Lower lobe of right lung (tissue), 2 donors: ENCODE measurements around the gene RYK. TPM values are rescaled to one million over a fixed set of nuclear protein-coding genes. Genes with fewer than 3 reads are reported as not detected.

Experiments
- ATAC-seq, 2 donors: fragments of 200-7000 bp; cut with Tn5 transposase; one replicate each; pipeline ENCODE4 v1.9.1; 2020 to 2022; ENCODE audit warnings: mild to moderate bottlenecking in 2 of 2, moderate library complexity in 2 of 2
- DNase-seq: peaks from one replicate; pipeline ENCODE4 v3.0.0-alpha.2; 2020
- H3K27ac ChIP-seq: fragments of 200-600 bp; one replicate; pipeline ENCODE4 v1.8.0; 2022
- H3K27me3 ChIP-seq: fragments of 200-600 bp; one replicate; pipeline ENCODE4 v1.8.0; 2022; ENCODE audit warnings: low read depth
- H3K36me3 ChIP-seq: fragments of 200-600 bp; one replicate; pipeline ENCODE4 v1.8.0; 2022; ENCODE audit warnings: mild to moderate bottlenecking
- H3K4me1 ChIP-seq: fragments of 200-600 bp; one replicate; pipeline ENCODE4 v1.8.0; 2022
- H3K4me3 ChIP-seq: fragments of 200-600 bp; one replicate; pipeline ENCODE4 v1.8.0; 2022; ENCODE audit warnings: mild to moderate bottlenecking
- H3K9me3 ChIP-seq: fragments of 200-600 bp; one replicate; pipeline ENCODE4 v1.8.0; 2022
- intact Hi-C: fragments of 100-400 bp; cut with DNase I; formaldehyde crosslinking; loops from one replicate; pipeline ENCODE4 v1.11.0; 2022
- total RNA-seq: library from RNA; stranded (reverse); fragmentation: NEBNext Ultra II Directional; extraction: Animal tissue kit (Norgen Biotek cat#: 25700); gene quantifications from one replicate; pipeline ENCODE4 v1.2.1, GENCODE V29; 2021
- TF ChIP-seq, protein P1 (sequence below): fragments of 200-600 bp; IDR thresholded peaks from one replicate; pipeline ENCODE4 v1.8.0; 2022; ENCODE audit warnings: antibody characterized with exemption, mild to moderate bottlenecking
- donor health status: DM: no; HTN: yes; CAD: no; lungs with severe emphysema.

Gene RYK
- total RNA-seq, 1 donor from 2014 or later, result 46.3 TPM

DNA sequence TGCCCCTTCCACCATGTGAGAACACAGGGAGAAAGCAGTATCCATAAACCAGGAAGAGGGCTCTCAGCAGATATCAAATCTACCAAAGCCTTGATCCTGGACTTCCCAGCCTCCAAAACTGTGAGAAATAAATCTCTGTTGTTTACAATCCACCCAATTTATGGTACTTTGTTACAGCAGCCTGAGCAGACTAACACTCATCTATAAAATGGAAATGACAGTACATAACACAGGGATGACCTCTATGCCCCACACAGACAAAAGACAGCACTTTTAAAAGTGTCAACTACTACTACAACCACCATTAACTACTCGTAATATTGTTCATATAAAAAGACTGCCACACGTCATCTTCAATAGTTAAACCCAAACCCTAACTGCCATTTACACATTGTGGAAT, 5.7 kb downstream of the RYK start:
- intact Hi-C loops, result no loop called here
- TF ChIP-seq, protein P1, sequence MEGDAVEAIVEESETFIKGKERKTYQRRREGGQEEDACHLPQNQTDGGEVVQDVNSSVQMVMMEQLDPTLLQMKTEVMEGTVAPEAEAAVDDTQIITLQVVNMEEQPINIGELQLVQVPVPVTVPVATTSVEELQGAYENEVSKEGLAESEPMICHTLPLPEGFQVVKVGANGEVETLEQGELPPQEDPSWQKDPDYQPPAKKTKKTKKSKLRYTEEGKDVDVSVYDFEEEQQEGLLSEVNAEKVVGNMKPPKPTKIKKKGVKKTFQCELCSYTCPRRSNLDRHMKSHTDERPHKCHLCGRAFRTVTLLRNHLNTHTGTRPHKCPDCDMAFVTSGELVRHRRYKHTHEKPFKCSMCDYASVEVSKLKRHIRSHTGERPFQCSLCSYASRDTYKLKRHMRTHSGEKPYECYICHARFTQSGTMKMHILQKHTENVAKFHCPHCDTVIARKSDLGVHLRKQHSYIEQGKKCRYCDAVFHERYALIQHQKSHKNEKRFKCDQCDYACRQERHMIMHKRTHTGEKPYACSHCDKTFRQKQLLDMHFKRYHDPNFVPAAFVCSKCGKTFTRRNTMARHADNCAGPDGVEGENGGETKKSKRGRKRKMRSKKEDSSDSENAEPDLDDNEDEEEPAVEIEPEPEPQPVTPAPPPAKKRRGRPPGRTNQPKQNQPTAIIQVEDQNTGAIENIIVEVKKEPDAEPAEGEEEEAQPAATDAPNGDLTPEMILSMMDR, result no peak
- peaks cover 60% of the 10 kb centered on the region for H3K4me1 ChIP-seq

DNA sequence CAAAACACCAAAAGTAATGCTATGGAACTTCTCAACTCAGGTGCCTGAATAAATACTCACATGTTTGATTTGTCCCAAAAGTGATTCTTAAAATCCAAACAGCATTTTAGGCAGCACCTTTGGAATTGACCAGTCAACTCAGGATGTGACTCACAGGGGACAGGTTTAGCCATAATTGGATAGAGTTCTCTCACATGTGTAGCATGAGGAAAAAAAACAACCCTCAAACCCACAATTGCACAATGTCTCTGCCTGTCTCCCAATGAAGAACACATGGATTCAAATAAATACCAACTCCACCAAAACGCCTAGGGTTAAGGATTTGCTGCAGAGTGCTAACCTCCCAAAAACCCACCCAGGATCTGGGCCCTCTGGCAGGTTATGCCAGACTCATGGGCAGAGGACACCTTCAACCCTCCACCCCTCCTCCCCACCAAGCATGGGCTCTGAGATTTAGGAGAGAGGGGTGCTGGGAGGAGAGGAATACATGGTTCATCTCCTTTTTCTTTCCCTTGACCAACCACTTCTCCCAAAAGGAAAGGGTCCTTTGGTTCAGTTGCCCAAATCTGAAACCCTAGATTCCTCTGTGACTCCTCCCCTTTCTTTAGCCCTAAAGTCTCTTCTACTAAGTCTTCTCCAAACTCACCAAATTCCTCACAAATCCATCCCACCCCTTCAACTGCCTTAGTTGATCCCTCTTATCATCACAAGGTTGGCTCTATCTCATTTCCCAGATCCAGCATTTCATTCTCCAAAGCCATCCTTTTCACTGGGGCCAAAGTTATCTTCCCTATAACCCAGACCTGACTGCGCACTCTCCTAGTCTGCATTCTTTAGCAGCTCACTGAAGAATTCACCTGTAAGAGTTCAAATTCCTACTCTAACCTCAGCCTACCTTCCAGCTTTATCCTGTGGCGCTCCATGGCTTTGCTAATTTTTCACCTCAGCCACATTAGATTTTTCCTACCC, 7.7 kb downstream of the RYK start:
- no peaks in the 10 kb centered on the region for H3K27me3 ChIP-seq
- no peaks in the 10 kb centered on the region for H3K36me3 ChIP-seq
- TF ChIP-seq, protein P1, result no peak
- ATAC-seq, result peak; percentile 64 to 80
- intact Hi-C loops, result no loop called here
- H3K4me1 ChIP-seq, result peaks cover 60% of the 10 kb centered on the region
- no peak overlapping the region for H3K4me3 ChIP-seq
- H3K27ac ChIP-seq, result no peak overlapping the region
- DNase-seq, result no peak
- H3K9me3 ChIP-seq, result no peaks in the 10 kb centered on the region

More for the DNA sequence above, 5.7 kb downstream of the RYK start:
- ATAC-seq (no peak), DNase-seq (no peak)
- Histone ChIP-seq H3K27ac (no peak overlapping the region), H3K4me3 (no peak overlapping the region), H3K36me3 (no peaks in the 10 kb centered on the region), H3K27me3 (no peaks in the 10 kb centered on the region), H3K9me3 (no peaks in the 10 kb centered on the region)

GRCh38 chr3:134239538-134239937, 11.1 kb downstream of the RYK start:
- ATAC-seq, result no peak
- TF ChIP-seq, protein P1, result no peak
- Histone ChIP-seq H3K4me3 (no peak overlapping the region), H3K9me3 (no peaks in the 10 kb centered on the region), H3K27ac (no peak overlapping the region), H3K36me3 (no peaks in the 10 kb centered on the region), H3K4me1 (peaks cover 74% of the 10 kb centered on the region), H3K27me3 (no peaks in the 10 kb centered on the region)
- DNase-seq, result no peak
- intact Hi-C loops, result no loop called here

GRCh38 chr3:134237454-134238145, 13.1 kb downstream of the RYK start:
- intact Hi-C loops, result no loop called here
- Histone ChIP-seq H3K27ac (no peak overlapping the region), H3K36me3 (no peaks in the 10 kb centered on the region), H3K4me1 (peaks cover 67% of the 10 kb centered on the region), H3K27me3 (no peaks in the 10 kb centered on the region), H3K4me3 (no peak overlapping the region), H3K9me3 (no peaks in the 10 kb centered on the region)
- ATAC-seq, result peak in 1 of 2 donors; percentile 48
- DNase-seq, result no peak
- TF ChIP-seq, protein P1, result no peak

DNA sequence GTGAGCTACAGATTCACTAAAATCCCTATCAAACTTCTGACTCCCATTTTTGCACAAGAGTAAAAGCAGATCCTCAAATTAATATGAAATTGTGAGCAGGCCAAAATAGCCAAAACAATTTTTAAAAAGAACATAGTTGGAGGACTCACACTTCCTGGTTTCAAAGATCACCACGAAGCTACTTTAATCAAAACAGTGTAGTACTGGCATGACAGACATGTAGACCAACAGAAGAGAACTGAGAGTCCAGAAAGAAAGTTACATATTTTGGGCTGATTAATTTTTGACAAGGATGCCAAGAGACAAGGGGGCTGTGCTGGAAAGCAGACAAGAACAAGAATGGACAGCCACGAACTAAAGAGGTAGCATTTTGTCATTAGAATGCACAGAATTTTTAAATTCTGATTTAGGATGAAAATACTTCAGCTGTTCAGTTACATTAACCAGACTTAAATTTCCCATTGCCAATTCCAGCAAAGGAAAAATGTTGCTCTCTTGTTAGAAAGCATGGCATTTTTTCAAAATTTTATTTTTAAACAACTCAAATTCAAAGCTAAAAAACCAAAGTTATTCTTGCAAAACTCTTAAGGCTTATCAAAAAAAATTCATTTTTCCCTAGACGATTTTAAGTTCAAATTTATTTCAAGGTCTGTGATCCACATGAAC, 14.0 kb downstream of the RYK start:
- intact Hi-C loops, result no loop called here
- ATAC-seq, result peak in 1 of 2 donors; percentile 46

More for the DNA sequence above, 14.0 kb downstream of the RYK start:
- no peak overlapping the region for H3K4me3 ChIP-seq
- no peaks in the 10 kb centered on the region for H3K9me3 ChIP-seq
- peaks cover 62% of the 10 kb centered on the region for H3K4me1 ChIP-seq
- DNase-seq, result no peak
- TF ChIP-seq, protein P1, result no peak
- no peaks in the 10 kb centered on the region for H3K27me3 ChIP-seq
- no peaks in the 10 kb centered on the region for H3K36me3 ChIP-seq
- H3K27ac ChIP-seq, result peak overlapping the region; percentile 15
